ENCODE measurements around the gene ZBED6. TPM values are rescaled to one million over a fixed set of nuclear protein-coding genes. Genes with fewer than 3 reads are reported as not detected.
"Not testable (repeated sequence)": the region's sequence is repeated elsewhere in the genome, so short reads cannot be mapped to it uniquely, and the experiment has no call there.

The ZBED6 gene
- 10 to 100 TPM; 19.1 to 31.2 TPM for total RNA-seq

GRCh38 chr1:203795441-203796235 is at the start of gene ZBED6, which contains the start of gene ZC3H11A:
ZBED6 (plus strand) TSS chr1:203795623; CDS start chr1:203797523, 1,900 bp downstream.
ZC3H11A (plus strand) TSS chr1:203795623; CDS start chr1:203817071, 21,448 bp downstream.
- Histone ChIP-seq H3K4me1 (ENCODE audit: control insufficient read depth in 1 of 2, low read depth in 2 of 2) (peaks cover 25 to 46% of the 10 kb centered on the region in 2 donors), H3K36me3 (no peaks in the 10 kb centered on the region), H3K27me3 (replicated peaks; ENCODE audit: insufficient read depth) (no peaks in the 10 kb centered on the region), H3K9me3 (no peaks in the 10 kb centered on the region), H3K4me3 (peak within 1 kb of the TSS; percentile 77), H3K27ac (peak within 1 kb of the TSS; percentile 90 to 92)
- DNase-seq (ENCODE audit: low spot score) = peak; percentile 98
- peak; percentile 96 for ATAC-seq (ENCODE audit: insufficient number of reproducible peaks, low FRiP score, low read depth)
- no peak for TF ChIP-seq CTCF (IDR thresholded peaks at IDR 0.05)

- Histone ChIP-seq H3K27me3 (replicated peaks; ENCODE audit: insufficient read depth) (no peaks in the 10 kb centered on the region), H3K4me1 (ENCODE audit: control insufficient read depth in 1 of 2, low read depth in 2 of 2) (peaks cover 10 to 22% of the 10 kb centered on the region in 2 donors), H3K4me3 (no peak overlapping the region), H3K27ac (no peak overlapping the region), H3K36me3 (no peaks in the 10 kb centered on the region), H3K9me3 (no peaks in the 10 kb centered on the region)
- ATAC-seq (ENCODE audit: insufficient number of reproducible peaks, low FRiP score, low read depth) (no peak), DNase-seq (ENCODE audit: low spot score) (no peak)
- TF ChIP-seq CTCF (IDR thresholded peaks at IDR 0.05) = no peak
Measured at GRCh38 chr1:203746281-203746680, 49.1 kb upstream of the ZBED6 start.

GRCh38 chr1:203751051-203751450 is 44.4 kb upstream of the ZBED6 start:
- Histone ChIP-seq H3K9me3 (no peaks in the 10 kb centered on the region), H3K27ac (no peak overlapping the region), H3K4me3 (no peak overlapping the region), H3K36me3 (no peaks in the 10 kb centered on the region), H3K4me1 (ENCODE audit: control insufficient read depth in 1 of 2, low read depth in 2 of 2) (peaks cover 0 to 7% of the 10 kb centered on the region in 2 donors), H3K27me3 (replicated peaks; ENCODE audit: insufficient read depth) (no peaks in the 10 kb centered on the region)
- ATAC-seq (ENCODE audit: insufficient number of reproducible peaks, low FRiP score, low read depth) (no peak), DNase-seq (ENCODE audit: low spot score) (no peak)
- TF ChIP-seq CTCF (IDR thresholded peaks at IDR 0.05) = no peak

GRCh38 chr1:203751618-203752361 is 43.6 kb upstream of the ZBED6 start:
- DNase-seq (ENCODE audit: low spot score); H3K27ac ChIP-seq; H3K27me3 ChIP-seq (replicated peaks; ENCODE audit: insufficient read depth); H3K4me3 ChIP-seq; H3K9me3 ChIP-seq; ATAC-seq (ENCODE audit: insufficient number of reproducible peaks, low FRiP score, low read depth); H3K36me3 ChIP-seq; H3K4me1 ChIP-seq (ENCODE audit: control insufficient read depth in 1 of 2, low read depth in 2 of 2): not testable (repeated sequence)

GRCh38 chr1:203754455-203754864 is 41.0 kb upstream of the ZBED6 start:
- ATAC-seq (ENCODE audit: insufficient number of reproducible peaks, low FRiP score, low read depth) = no peak
- no peak overlapping the region for H3K4me3 ChIP-seq
- peaks cover 0 to 7% of the 10 kb centered on the region in 2 donors for H3K4me1 ChIP-seq (ENCODE audit: control insufficient read depth in 1 of 2, low read depth in 2 of 2)
- no peak for TF ChIP-seq CTCF (IDR thresholded peaks at IDR 0.05)
- no peaks in the 10 kb centered on the region for H3K9me3 ChIP-seq
- H3K27ac ChIP-seq = no peak overlapping the region
- no peaks in the 10 kb centered on the region for H3K36me3 ChIP-seq
- no peaks in the 10 kb centered on the region for H3K27me3 ChIP-seq (replicated peaks; ENCODE audit: insufficient read depth)
- DNase-seq (ENCODE audit: low spot score) = no peak
